Endothelial cell of umbilical vein (primary cell): Measurements from ENCODE around the gene MACROD2. TPM values are rescaled to one million over a fixed set of nuclear protein-coding genes. Genes with fewer than 3 reads are reported as not detected.

Experiments
- BruUV-seq: library from RNA; stranded (reverse); fragments of 400-500 nt; replicated peaks from 2 replicates; lab custom pipeline; 2021; lab: Mats Ljungman, UMichigan
- CTCF ChIA-PET: fragments of 300-600, 350-600 bp; sonication (Branson Sonifier 250); formaldehyde crosslinking; loops from one replicate; lab custom pipeline; 2021; ENCODE audit warnings: antibody characterized with exemption, inconsistent platforms; lab: Charles Lee
- POLR2A ChIA-PET: fragments of 300-600, 350-600 bp; sonication (Branson Sonifier 250); formaldehyde crosslinking; loops from one replicate; lab custom pipeline; 2021; ENCODE audit warnings: antibody characterized with exemption, inconsistent platforms; lab: Charles Lee
- DNase-seq: peaks from one replicate; pipeline ENCODE4 v3.0.0-alpha.2; 2011; ENCODE audit warnings: low read depth, low spot score
- FAIRE-seq: peaks from 2 replicates; lab custom pipeline; 2011; peaks lifted over from hg19 to GRCh38; lab: Jason Lieb, UNC
- H2AFZ ChIP-seq: 2 replicates; pipeline ENCODE4 v1.6.0; 2012; ENCODE audit warnings: low read depth, low read length, control low read depth, inconsistent platforms
- H3K27ac ChIP-seq: 2 replicates; pipeline ENCODE4 v1.5.1; 2011; ENCODE audit warnings: low read depth, mild to moderate bottlenecking, control low read depth, low read length, moderate library complexity; ENCODE audit not compliant: insufficient read depth
- H3K27me3 ChIP-seq, 2 experiments: 2 replicates each; pipeline versions ENCODE4 v1.6.0 to v1.6.1; 2011; ENCODE audit warnings: low read length in 2 of 2, mixed read lengths in 1 of 2; ENCODE audit not compliant: control insufficient read depth in 2 of 2, insufficient read depth in 2 of 2
- H3K36me3 ChIP-seq, 2 experiments: 2 replicates in 1 of 2; 3 replicates in 1 of 2; pipeline ENCODE4 v1.5.1; 2011; ENCODE audit warnings: low read length in 2 of 2, mild to moderate bottlenecking in 1 of 2, moderate library complexity in 1 of 2; ENCODE audit not compliant: control insufficient read depth in 2 of 2, insufficient read depth in 2 of 2; ENCODE audit errors: extremely low read depth in 1 of 2
- H3K4me1 ChIP-seq: 3 replicates; pipeline ENCODE4 v1.5.1; 2011; ENCODE audit warnings: mild to moderate bottlenecking, low read length; ENCODE audit not compliant: control insufficient read depth, insufficient read depth; ENCODE audit errors: extremely low read depth
- H3K4me2 ChIP-seq: 2 replicates; pipeline ENCODE4 v1.6.1; 2011; ENCODE audit warnings: low read length, control low read depth, mixed read lengths; ENCODE audit not compliant: insufficient read depth
- H3K4me3 ChIP-seq, 3 experiments: fragments of 200-600 bp in 1 of 3; sonication (generic), shearing (Covaris generic) in 1 of 3; replicated peaks in 1 of 3; 2 replicates each; pipeline ENCODE4 v1.5.1; 2011 to 2016; ENCODE audit warnings: control low read depth in 3 of 3, low read length in 3 of 3, mild to moderate bottlenecking in 2 of 3, inconsistent platforms in 1 of 3, low read depth in 1 of 3, moderate library complexity in 1 of 3; ENCODE audit not compliant: insufficient read depth in 1 of 3
- H3K79me2 ChIP-seq: 2 replicates; pipeline ENCODE4 v1.6.0; 2012; ENCODE audit warnings: low read length, inconsistent platforms; ENCODE audit not compliant: control insufficient read depth, insufficient read depth
- H3K9ac ChIP-seq: replicated peaks from 2 replicates; pipeline ENCODE3; 2011; ENCODE audit warnings: low read length, control low read depth; ENCODE audit not compliant: insufficient read depth; ENCODE audit errors: extremely low read depth
- H3K9me1 ChIP-seq: replicated peaks from 3 replicates; pipeline ENCODE4 v1.6.0; 2011; ENCODE audit warnings: mild to moderate bottlenecking, low read length; ENCODE audit not compliant: control insufficient read depth, insufficient read depth; ENCODE audit errors: extremely low read depth
- H3K9me3 ChIP-seq: replicated peaks from 2 replicates; pipeline ENCODE4 v1.5.1; 2012; ENCODE audit warnings: low read length, inconsistent platforms; ENCODE audit not compliant: control insufficient read depth, insufficient read depth
- H4K20me1 ChIP-seq: replicated peaks from 2 replicates; pipeline ENCODE3; 2011; ENCODE audit warnings: mild to moderate bottlenecking, low read length; ENCODE audit not compliant: control insufficient read depth, insufficient read depth; ENCODE audit errors: extremely low read depth
- EZH2 ChIP-seq: IDR thresholded peaks from 2 replicates; pipeline ENCODE4 v1.6.1; 2012; ENCODE audit warnings: borderline replicate concordance, low read depth, mild to moderate bottlenecking, moderate library complexity, low read length, inconsistent platforms; ENCODE audit not compliant: severe bottlenecking
- FOS ChIP-seq: IDR thresholded peaks from 2 replicates; pipeline ENCODE4 v1.6.1; 2011; ENCODE audit warnings: mild to moderate bottlenecking, low read length, moderate library complexity, borderline replicate concordance; ENCODE audit not compliant: insufficient read depth
- GATA2 ChIP-seq: IDR thresholded peaks from 2 replicates; pipeline ENCODE4 v1.7.0; 2011; ENCODE audit warnings: low read depth, mild to moderate bottlenecking, moderate library complexity, mixed read lengths, low read length; ENCODE audit not compliant: insufficient read length, insufficient read depth
- JUN ChIP-seq: IDR thresholded peaks from 2 replicates; pipeline ENCODE4 v1.6.1; 2011; ENCODE audit warnings: borderline replicate concordance, low read depth; ENCODE audit not compliant: insufficient read length, insufficient read depth
- MYC ChIP-seq: IDR thresholded peaks from one replicate; pipeline ENCODE4 v1.6.1; 2011; ENCODE audit warnings: mild to moderate bottlenecking, low read depth, low read length
- POLR2A ChIP-seq: IDR thresholded peaks from 2 replicates; pipeline ENCODE4 v1.6.1; 2012; ENCODE audit warnings: low read depth, mild to moderate bottlenecking, control low read depth, low read length
- POLR2AphosphoS5 ChIP-seq: IDR thresholded peaks from 2 replicates; pipeline ENCODE4 v1.6.1; 2012; ENCODE audit warnings: low read depth, mild to moderate bottlenecking, control low read depth, low read length, moderate library complexity; ENCODE audit not compliant: insufficient read depth
- dilution Hi-C: fragments of 300-500 bp; cut with MboI; formaldehyde crosslinking; loops from one replicate; pipeline ENCODE4 v1.15.0; 2019; ENCODE audit warnings: low sequenced_read_pairs; ENCODE audit not compliant: extremely low pct_ligation_motif_present
- intact Hi-C: fragments of 100-400 bp; cut with micrococcal nuclease; formaldehyde crosslinking; loops from one replicate; pipeline ENCODE4 v1.10.0; 2022
- polyA plus RNA-seq, 4 experiments: library from polyadenylated mRNA; depleted of rRNA in 3 of 4; stranded (reverse) in 3 of 4; unstranded in 1 of 4; fragments of >200 nt; gene quantifications; 2 replicates each; pipeline versions ENCODE4 v1.2.1 to v1.2.3, GENCODE V29; 2011 to 2012; ENCODE audit warnings: missing spikeins in 1 of 4
- total RNA-seq: library from RNA; stranded (reverse); gene quantifications from 2 replicates; pipeline ENCODE4 v1.2.3, GENCODE V29; 2021
- TF ChIP-seq, protein P1 (sequence below), 2 donors: IDR thresholded peaks; 1 replicate in 1 of 2; 2 replicates in 1 of 2; pipeline ENCODE4 v1.5.1; 2011; ENCODE audit warnings: low read length in 2 of 2, mild to moderate bottlenecking in 2 of 2, moderate library complexity in 2 of 2, control low read depth in 1 of 2, inconsistent platforms in 1 of 2, low read depth in 1 of 2; ENCODE audit not compliant: insufficient read depth in 1 of 2; ENCODE audit errors: extremely low read depth in 1 of 2
- TF ChIP-seq, protein P2 (sequence below): IDR thresholded peaks from 2 replicates; pipeline ENCODE4 v1.6.1; 2011; ENCODE audit not compliant: insufficient read depth, insufficient read length

MACROD2 gene
- total and polyA plus RNA-seq, 2 donors (not counting 3 experiments of a cell fraction or from before 2014, with no cell fraction given), result 0.11 to 0.73 TPM

DNA sequence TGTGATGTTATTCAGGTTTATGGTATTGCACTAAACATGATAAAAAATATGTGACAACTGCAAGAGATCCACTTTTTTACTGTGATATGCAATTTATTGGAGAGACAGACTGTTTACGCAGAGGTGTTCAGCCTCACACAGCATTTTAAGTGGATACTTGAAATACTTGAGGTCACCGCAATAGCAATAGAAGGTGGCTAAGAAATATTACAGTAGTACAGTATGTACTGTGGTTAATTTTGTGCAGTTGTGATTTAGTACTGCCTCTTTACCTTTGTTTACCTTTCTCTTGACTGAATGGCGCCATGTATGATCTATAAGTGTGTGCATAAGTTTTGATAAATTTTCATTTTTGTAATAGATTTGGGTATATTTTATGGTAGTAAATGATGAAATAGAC is 17.4 kb downstream of the MACROD2 start:
- Histone ChIP-seq H3K4me3 (no peak overlapping the region), H3K9ac (no peak overlapping the region), H3K79me2 (no peaks in the 10 kb centered on the region), H4K20me1 (no peaks in the 10 kb centered on the region), H3K4me1 (no peaks in the 10 kb centered on the region), H3K9me1 (no peaks in the 10 kb centered on the region), H3K27ac (no peak overlapping the region), H3K4me2 (no peak overlapping the region), H3K9me3 (no peaks in the 10 kb centered on the region), H3K36me3 (no peaks in the 10 kb centered on the region), H3K27me3 (no peaks in the 10 kb centered on the region), H2AFZ (no peak overlapping the region)
- ChIA-PET CTCF (interaction anchor here (1.6 kb wide), 1 partner anchor 42 kb away, joined by 6 read pairs; no protein-coding TSS in a partner anchor), POLR2A (no interaction called here)
- TF ChIP-seq, protein P1, sequence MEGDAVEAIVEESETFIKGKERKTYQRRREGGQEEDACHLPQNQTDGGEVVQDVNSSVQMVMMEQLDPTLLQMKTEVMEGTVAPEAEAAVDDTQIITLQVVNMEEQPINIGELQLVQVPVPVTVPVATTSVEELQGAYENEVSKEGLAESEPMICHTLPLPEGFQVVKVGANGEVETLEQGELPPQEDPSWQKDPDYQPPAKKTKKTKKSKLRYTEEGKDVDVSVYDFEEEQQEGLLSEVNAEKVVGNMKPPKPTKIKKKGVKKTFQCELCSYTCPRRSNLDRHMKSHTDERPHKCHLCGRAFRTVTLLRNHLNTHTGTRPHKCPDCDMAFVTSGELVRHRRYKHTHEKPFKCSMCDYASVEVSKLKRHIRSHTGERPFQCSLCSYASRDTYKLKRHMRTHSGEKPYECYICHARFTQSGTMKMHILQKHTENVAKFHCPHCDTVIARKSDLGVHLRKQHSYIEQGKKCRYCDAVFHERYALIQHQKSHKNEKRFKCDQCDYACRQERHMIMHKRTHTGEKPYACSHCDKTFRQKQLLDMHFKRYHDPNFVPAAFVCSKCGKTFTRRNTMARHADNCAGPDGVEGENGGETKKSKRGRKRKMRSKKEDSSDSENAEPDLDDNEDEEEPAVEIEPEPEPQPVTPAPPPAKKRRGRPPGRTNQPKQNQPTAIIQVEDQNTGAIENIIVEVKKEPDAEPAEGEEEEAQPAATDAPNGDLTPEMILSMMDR (IDR thresholded peaks at IDR 0.05; ENCODE audit: extremely low read depth in 1 of 2, insufficient read depth in 1 of 2, low read depth in 1 of 2, low read length in 2 of 2), result no peak
- TF ChIP-seq GATA2 (no peak), EZH2 (no peak), JUN (no peak), FOS (no peak), POLR2AphosphoS5 (no peak), MYC (no peak), POLR2A (no peak)
- TF ChIP-seq, protein P2, sequence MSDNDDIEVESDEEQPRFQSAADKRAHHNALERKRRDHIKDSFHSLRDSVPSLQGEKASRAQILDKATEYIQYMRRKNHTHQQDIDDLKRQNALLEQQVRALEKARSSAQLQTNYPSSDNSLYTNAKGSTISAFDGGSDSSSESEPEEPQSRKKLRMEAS, result no peak
- intact Hi-C loops, result no loop called here
- DNase-seq (no peak), FAIRE-seq (no peak)
- dilution Hi-C loops, result no loop called here
- no TSS peak for BruUV-seq
